LoVo (cell line): ENCODE results near the gene GPC4.

ENCODE experiments used
- DNase-seq: peaks from one replicate; pipeline ENCODE4 v3.0.0-alpha.2; 2016; ENCODE audit warnings: low spot score

GPC4 gene

GRCh38 chrX:133410550-133410949 is 4.7 kb downstream of the GPC4 start:
- DNase-seq, result no peak

GRCh38 chrX:133405498-133406185 is 9.6 kb downstream of the GPC4 start:
- no peak for DNase-seq

GRCh38 chrX:133403984-133404383 is 11.3 kb downstream of the GPC4 start:
- no peak for DNase-seq

GRCh38 chrX:133402830-133403625 is 12.3 kb downstream of the GPC4 start:
- DNase-seq, result no peak

- DNase-seq, result no peak
Measured at GRCh38 chrX:133402042-133402453, 13.2 kb downstream of the GPC4 start.

GRCh38 chrX:133401536-133401935 is 13.8 kb downstream of the GPC4 start:
- no peak for DNase-seq

- DNase-seq, result no peak
Measured at GRCh38 chrX:133399411-133399810, 15.9 kb downstream of the GPC4 start.

- no peak for DNase-seq
Measured at GRCh38 chrX:133394765-133395164, 20.5 kb downstream of the GPC4 start.

GRCh38 chrX:133392671-133393070 is 22.6 kb downstream of the GPC4 start:
- no peak for DNase-seq

- DNase-seq, result no peak
Measured at GRCh38 chrX:133391111-133391510, 24.2 kb downstream of the GPC4 start.

- DNase-seq, result no peak
Measured at GRCh38 chrX:133390676-133391075, 24.6 kb downstream of the GPC4 start.

GRCh38 chrX:133389975-133390374 is 25.3 kb downstream of the GPC4 start:
- DNase-seq, result no peak

- no peak for DNase-seq
Measured at GRCh38 chrX:133384454-133384853, 30.8 kb downstream of the GPC4 start.

- no peak for DNase-seq
Measured at GRCh38 chrX:133380711-133381619, 34.3 kb downstream of the GPC4 start.

GRCh38 chrX:133376422-133376821 is 38.9 kb downstream of the GPC4 start:
- no peak for DNase-seq

- no peak for DNase-seq
Measured at GRCh38 chrX:133375615-133376340, 39.5 kb downstream of the GPC4 start.

GRCh38 chrX:133374874-133375387 is 40.4 kb downstream of the GPC4 start:
- no peak for DNase-seq

- no peak for DNase-seq
Measured at GRCh38 chrX:133373386-133374079, 41.8 kb downstream of the GPC4 start.

- DNase-seq, result no peak
Measured at GRCh38 chrX:133370696-133371275, 44.5 kb downstream of the GPC4 start.

- no peak for DNase-seq
Measured at GRCh38 chrX:133369065-133369464, 46.2 kb downstream of the GPC4 start.

- DNase-seq, result no peak
Measured at GRCh38 chrX:133366735-133367134, 48.6 kb downstream of the GPC4 start.
